Naive B cell (primary cell): ENCODE data around the gene SLC16A13. TPM values are rescaled to one million over a fixed set of nuclear protein-coding genes. Genes with fewer than 3 reads are reported as not detected.
"Not testable (repeated sequence)": the region's sequence is repeated elsewhere in the genome, so short reads cannot be mapped to it uniquely, and the experiment has no call there.

ENCODE experiments used
- ATAC-seq, 2 donors: fragments of 150-1000 bp; cut with Tn5 transposase; 2 replicates each; pipeline ENCODE4 v1.10.0; 2021; ENCODE audit warnings: low read depth in 2 of 2, mild to moderate bottlenecking in 2 of 2, moderate library complexity in 2 of 2
- DNase-seq: peaks from one replicate; pipeline ENCODE4 v3.0.0; 2022
- H3K27ac Mint-ChIP-seq, 6 donors: one replicate each; pipeline ENCODE4 v1.8.0; 2020 to 2022; ENCODE audit warnings: mild to moderate bottlenecking in 6 of 6, mixed read lengths in 6 of 6, moderate library complexity in 5 of 6, inconsistent platforms in 2 of 6
- H3K27me3 Mint-ChIP-seq, 3 donors: one replicate each; pipeline ENCODE4 v1.8.0; 2021 to 2022; ENCODE audit warnings: mixed read lengths in 3 of 3, mild to moderate bottlenecking in 1 of 3
- H3K36me3 Mint-ChIP-seq, 2 donors: one replicate each; pipeline ENCODE4 v1.8.0; 2020 to 2022; ENCODE audit warnings: mixed read lengths in 2 of 2, inconsistent platforms in 1 of 2, mild to moderate bottlenecking in 1 of 2
- H3K4me1 Mint-ChIP-seq, 3 donors: one replicate each; pipeline ENCODE4 v1.8.0; 2020 to 2022; ENCODE audit warnings: mixed read lengths in 3 of 3, inconsistent platforms in 1 of 3, mild to moderate bottlenecking in 1 of 3, moderate library complexity in 1 of 3
- H3K4me3 Mint-ChIP-seq, 8 donors: one replicate each; pipeline ENCODE4 v1.8.0; 2020 to 2022; ENCODE audit warnings: mild to moderate bottlenecking in 8 of 8, mixed read lengths in 8 of 8, moderate library complexity in 8 of 8, inconsistent platforms in 2 of 8
- H3K9me3 Mint-ChIP-seq, 7 donors: one replicate each; pipeline ENCODE4 v1.8.0; 2020 to 2022; ENCODE audit warnings: mixed read lengths in 7 of 7, mild to moderate bottlenecking in 5 of 7, inconsistent platforms in 2 of 7, moderate library complexity in 1 of 7
- polyA plus RNA-seq, 6 donors: library from polyadenylated mRNA; unstranded; fragments of 300-500 nt; fragmentation: Illumina TruSeq; gene quantifications; one replicate each; pipeline ENCODE4 v1.2.3, GENCODE V29; 2021; ENCODE audit warnings: low read depth in 6 of 6

Gene SLC16A13
- polyA plus RNA-seq, 6 donors from 2014 or later = 0.66 to 3.0 (median 2.4) TPM

DNA sequence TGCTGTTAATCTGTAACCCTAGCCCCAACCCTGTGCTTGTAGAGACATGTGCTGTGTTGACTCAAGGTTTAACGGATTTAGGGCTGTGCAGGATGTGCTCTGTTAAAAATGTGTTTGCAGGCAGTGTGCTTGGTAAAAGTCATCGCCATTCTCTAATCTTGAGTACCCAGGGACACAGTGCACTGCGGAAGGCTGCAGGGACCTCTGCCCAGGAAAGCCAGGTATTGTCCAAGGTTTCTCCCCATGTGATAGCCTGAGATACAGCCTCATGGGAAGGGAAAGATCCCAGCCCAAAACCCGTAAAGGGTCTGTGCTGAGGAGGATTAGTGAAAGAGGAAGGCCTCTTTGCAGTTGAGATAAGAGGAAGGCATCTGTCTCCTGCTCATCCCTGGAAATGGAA, 52.6 kb downstream of the SLC16A13 start:
- not testable (repeated sequence) for DNase-seq, ATAC-seq, H3K36me3 Mint-ChIP-seq, H3K9me3 Mint-ChIP-seq, H3K4me3 Mint-ChIP-seq, H3K27ac Mint-ChIP-seq
- Mint-ChIP-seq H3K4me1 (peaks cover 3 to 14% (median 5%) of the 10 kb centered on the region in 3 donors), H3K27me3 (peaks cover 16 to 30% (median 20%) of the 10 kb centered on the region in 3 donors)

DNA sequence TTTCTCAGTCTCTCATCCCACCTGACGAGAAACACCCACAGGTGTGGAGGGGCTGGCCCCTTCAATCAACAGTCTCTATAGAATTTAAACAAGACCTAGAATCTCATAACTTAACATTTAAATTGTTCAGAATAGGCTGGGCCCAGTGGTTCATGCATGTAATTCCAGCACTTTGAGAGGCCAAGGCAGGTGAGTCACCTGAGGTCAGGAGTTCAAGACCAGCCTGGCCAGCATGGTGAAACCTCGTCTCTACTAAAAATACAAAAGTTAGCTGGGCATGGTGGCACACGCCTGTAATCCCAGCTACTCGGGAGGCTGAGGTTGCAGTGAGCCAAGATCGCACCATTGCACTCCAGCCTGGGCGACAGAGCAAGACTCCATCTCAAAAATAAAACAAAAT, 53.8 kb downstream of the SLC16A13 start:
- H3K4me3 Mint-ChIP-seq, H3K36me3 Mint-ChIP-seq, ATAC-seq: not testable (repeated sequence)

More for the DNA sequence above, 53.8 kb downstream of the SLC16A13 start:
- Mint-ChIP-seq H3K27me3 (peaks cover 9 to 21% (median 10%) of the 10 kb centered on the region in 3 donors), H3K4me1 (peaks cover 10 to 16% (median 12%) of the 10 kb centered on the region in 3 donors)
- H3K9me3 Mint-ChIP-seq, DNase-seq, H3K27ac Mint-ChIP-seq: not testable (repeated sequence)

Other genes with a start within 250 kb of the SLC16A13 start
- not detected for gene TEKT1, start 204.3 kb upstream of the SLC16A13 start, polyA plus RNA-seq
- 1 to 10 TPM in 3 of 6 donors, under 1 TPM in 2, not detected in 1; 0.27 to 2.5 (median 1.4) TPM for gene ALOX12, start 40.0 kb upstream of the SLC16A13 start, polyA plus RNA-seq
- gene RNASEK, start 23.4 kb upstream of the SLC16A13 start, polyA plus RNA-seq = 100 to 1,000 TPM; 678 to 895 (median 858) TPM
- under 1 TPM in 3 of 6 donors, not detected in 3; 0.21 to 0.36 (median 0.29) TPM for gene BCL6B, start 13.0 kb upstream of the SLC16A13 start, polyA plus RNA-seq
- gene SLC16A11, start 8.1 kb downstream of the SLC16A13 start, polyA plus RNA-seq = 1 to 10 TPM in 5 of 6 donors, not detected in 1; 1.8 to 3.6 (median 2.3) TPM
- under 1 TPM in 1 of 6 donors, not detected in 5; 0.82 TPM for gene CLEC10A, start 44.2 kb downstream of the SLC16A13 start, polyA plus RNA-seq
- not detected for gene ASGR2, start 78.8 kb downstream of the SLC16A13 start, polyA plus RNA-seq
- under 1 TPM in 1 of 6 donors, not detected in 5; 0.19 TPM for gene ASGR1, start 143.4 kb downstream of the SLC16A13 start, polyA plus RNA-seq
- under 1 TPM in 5 of 6 donors, not detected in 1; 0.06 to 0.29 (median 0.22) TPM for gene DLG4, start 183.8 kb downstream of the SLC16A13 start, polyA plus RNA-seq
- gene ACADVL, start 183.9 kb downstream of the SLC16A13 start, polyA plus RNA-seq = 100 to 1,000 TPM in 1 of 6 donors, 10 to 100 TPM in 5; 63.9 to 102 (median 75.0) TPM
- gene DVL2, start 198.5 kb downstream of the SLC16A13 start, polyA plus RNA-seq = 10 to 100 TPM; 23.4 to 33.1 (median 25.5) TPM
- gene PHF23, start 203.4 kb downstream of the SLC16A13 start, polyA plus RNA-seq = 10 to 100 TPM; 11.9 to 24.2 (median 20.5) TPM
- gene GABARAP, start 206.4 kb downstream of the SLC16A13 start, polyA plus RNA-seq = 1,000 to 10,000 TPM in 4 of 6 donors, 100 to 1,000 TPM in 2; 833 to 1,381 (median 1,181) TPM
- gene CTDNEP1, start 215.7 kb downstream of the SLC16A13 start, polyA plus RNA-seq = 10 to 100 TPM; 44.6 to 90.2 (median 53.0) TPM
- gene ELP5, start 216.2 kb downstream of the SLC16A13 start, polyA plus RNA-seq = 10 to 100 TPM; 54.2 to 94.8 (median 80.6) TPM
- 1 to 10 TPM in 5 of 6 donors, not detected in 1; 2.9 to 6.9 (median 4.8) TPM for gene CLDN7, start 226.5 kb downstream of the SLC16A13 start, polyA plus RNA-seq
- gene SLC2A4, start 245.7 kb downstream of the SLC16A13 start, polyA plus RNA-seq = not detected